IMR-90 (cell line): ENCODE results near the gene ENO2. TPM values are rescaled to one million over a fixed set of nuclear protein-coding genes. Genes with fewer than 3 reads are reported as not detected.

Source experiments
- ATAC-seq: fragments of 200-7000 bp; cut with Tn5 transposase; 2 replicates; pipeline ENCODE4 v1.9.1; 2020; ENCODE audit warnings: low read depth, mild to moderate bottlenecking, moderate library complexity
- BruUV-seq: library from RNA; stranded (reverse); fragments of 400-500 nt; replicated peaks from 2 replicates; lab custom pipeline; 2021; lab: Mats Ljungman, UMichigan
- CTCF ChIA-PET: fragments of 300-600 bp; formaldehyde crosslinking; extraction: SDS; loops from one replicate; lab custom pipeline; 2021; ENCODE audit warnings: antibody characterized with exemption; lab: Yijun Ruan, JAX
- POLR2A ChIA-PET: fragments of 300-600 bp; sonication (Branson Sonifier 250); formaldehyde crosslinking; loops from one replicate; lab custom pipeline; 2022; ENCODE audit warnings: antibody characterized with exemption; ENCODE audit not compliant: unreplicated experiment; lab: Charles Lee
- DNase-seq: peaks from one replicate; pipeline ENCODE4 v3.0.0; 2013
- H2AFZ ChIP-seq: replicated peaks from 2 replicates; pipeline ENCODE3; 2013; ENCODE audit warnings: low read length, mild to moderate bottlenecking; ENCODE audit not compliant: poor library complexity
- H2AK5ac ChIP-seq: 2 replicates; pipeline ENCODE4 v1.6.1; 2013; ENCODE audit warnings: low read depth, low read length, inconsistent platforms
- H2AK9ac ChIP-seq: replicated peaks from 2 replicates; pipeline ENCODE3; 2013; ENCODE audit warnings: mild to moderate bottlenecking, low read depth, low read length, moderate library complexity; ENCODE audit not compliant: poor library complexity
- H2BK120ac ChIP-seq: 2 replicates; pipeline ENCODE4 v1.6.1; 2013; ENCODE audit warnings: low read depth, low read length, inconsistent platforms
- H2BK15ac ChIP-seq: 3 replicates; pipeline ENCODE4 v1.6.1; 2013; ENCODE audit warnings: low read depth, low read length, inconsistent platforms
- H2BK20ac ChIP-seq: 2 replicates; pipeline ENCODE4 v1.6.1; 2013; ENCODE audit warnings: low read depth, mild to moderate bottlenecking, inconsistent platforms, low read length, moderate library complexity
- H2BK5ac ChIP-seq: 2 replicates; pipeline ENCODE4 v1.6.1; 2013; ENCODE audit warnings: mild to moderate bottlenecking, low read depth, low read length, inconsistent platforms; ENCODE audit not compliant: poor library complexity, severe bottlenecking
- H3K14ac ChIP-seq: replicated peaks from 2 replicates; pipeline ENCODE4 v1.6.1; 2013; ENCODE audit warnings: low read depth, low read length, inconsistent platforms
- H3K18ac ChIP-seq: 2 replicates; pipeline ENCODE4 v1.6.1; 2013; ENCODE audit warnings: low read depth, low read length, control low read depth
- H3K23ac ChIP-seq: 2 replicates; pipeline ENCODE4 v1.6.1; 2013; ENCODE audit warnings: low read depth, low read length, inconsistent platforms
- H3K27ac ChIP-seq: 2 replicates; pipeline ENCODE4 v1.5.1; 2013; ENCODE audit warnings: mild to moderate bottlenecking, control low read depth, low read length; ENCODE audit not compliant: insufficient read depth
- H3K27me3 ChIP-seq: 2 replicates; pipeline ENCODE4 v1.6.1; 2013; ENCODE audit warnings: low read length; ENCODE audit not compliant: control insufficient read depth, insufficient read depth
- H3K36me3 ChIP-seq: 2 replicates; pipeline ENCODE4 v1.6.1; 2013; ENCODE audit warnings: low read length, mixed read lengths; ENCODE audit not compliant: control insufficient read depth, insufficient read depth
- H3K4ac ChIP-seq: 2 replicates; pipeline ENCODE4 v1.6.1; 2013; ENCODE audit warnings: low read depth, low read length, inconsistent platforms
- H3K4me1 ChIP-seq: 2 replicates; pipeline ENCODE4 v1.6.1; 2013; ENCODE audit warnings: low read length, mixed read lengths; ENCODE audit not compliant: control insufficient read depth, insufficient read depth
- H3K4me2 ChIP-seq: 2 replicates; pipeline ENCODE4 v1.6.1; 2013; ENCODE audit warnings: low read depth, mild to moderate bottlenecking, control low read depth, low read length, moderate library complexity
- H3K4me3 ChIP-seq: 2 replicates; pipeline ENCODE4 v1.5.1; 2013; ENCODE audit warnings: low read depth, mild to moderate bottlenecking, control low read depth, low read length, moderate library complexity; ENCODE audit not compliant: insufficient read depth
- H3K56ac ChIP-seq: 2 replicates; pipeline ENCODE4 v1.6.1; 2013; ENCODE audit warnings: low read length, inconsistent platforms; ENCODE audit not compliant: insufficient read depth; ENCODE audit errors: extremely low read depth
- H3K79me1 ChIP-seq, 2 experiments: 2 replicates each; pipeline ENCODE4 v1.6.1; 2013; ENCODE audit warnings: low read length in 2 of 2, inconsistent platforms in 1 of 2, low read depth in 1 of 2
- H3K9ac ChIP-seq: 2 replicates; pipeline ENCODE4 v1.6.1; 2013; ENCODE audit warnings: low read depth, low read length, control low read depth
- H3K9me1 ChIP-seq: 2 replicates; pipeline ENCODE4 v1.6.1; 2013; ENCODE audit warnings: low read length, inconsistent platforms; ENCODE audit not compliant: insufficient read depth
- H3K9me3 ChIP-seq: 2 replicates; pipeline ENCODE4 v1.6.1; 2013; ENCODE audit warnings: low read length; ENCODE audit not compliant: control insufficient read depth, insufficient read depth
- H4K20me1 ChIP-seq: 2 replicates; pipeline ENCODE4 v1.6.1; 2013; ENCODE audit warnings: low read length, inconsistent platforms; ENCODE audit not compliant: insufficient read depth
- H4K5ac ChIP-seq: 2 replicates; pipeline ENCODE4 v1.6.1; 2013; ENCODE audit warnings: mild to moderate bottlenecking, low read depth, low read length, control low read depth
- H4K8ac ChIP-seq, 2 experiments: 2 replicates each; pipeline ENCODE4 v1.6.1; 2013; ENCODE audit warnings: low read depth in 2 of 2, low read length in 2 of 2, control low read depth in 1 of 2, inconsistent platforms in 1 of 2
- H4K91ac ChIP-seq: 2 replicates; pipeline ENCODE4 v1.6.1; 2013; ENCODE audit warnings: low read depth, low read length, inconsistent platforms; ENCODE audit not compliant: insufficient read depth
- BHLHE40 ChIP-seq: fragments of 150-350 bp; IDR thresholded peaks from 2 replicates; pipeline ENCODE4 v1.6.1; 2016; ENCODE audit warnings: mild to moderate bottlenecking, low read depth, low read length
- CEBPB ChIP-seq: IDR thresholded peaks from 2 replicates; pipeline ENCODE4 v1.6.1; 2012; ENCODE audit warnings: low read depth, low read length, improper control_type of control experiment
- CHD1 ChIP-seq: IDR thresholded peaks from 2 replicates; pipeline ENCODE4 v1.6.1; 2012; ENCODE audit warnings: low read depth, low read length, improper control_type of control experiment
- CTCF ChIP-seq: conservative IDR thresholded peaks from 2 replicates; pipeline ENCODE4 v1.5.1; 2012; ENCODE audit warnings: mild to moderate bottlenecking, low read depth, low read length, improper control_type of control experiment
- ELK1 ChIP-seq: fragments of 150-350 bp; IDR thresholded peaks from 2 replicates; pipeline ENCODE4 v1.6.1; 2016; ENCODE audit warnings: low read depth, mild to moderate bottlenecking, low read length, moderate library complexity, borderline replicate concordance
- MAZ ChIP-seq: IDR thresholded peaks from 2 replicates; pipeline ENCODE4 v1.6.1; 2012; ENCODE audit warnings: low read depth, mild to moderate bottlenecking, low read length, improper control_type of control experiment, moderate library complexity, borderline replicate concordance
- RCOR1 ChIP-seq: IDR thresholded peaks from 2 replicates; pipeline ENCODE4 v1.6.1; 2012; ENCODE audit warnings: mild to moderate bottlenecking, low read length, improper control_type of control experiment; ENCODE audit not compliant: insufficient replicate concordance
- RFX5 ChIP-seq: IDR thresholded peaks from 2 replicates; pipeline ENCODE4 v1.8.0; 2012; ENCODE audit warnings: low read depth, mild to moderate bottlenecking, low read length, moderate library complexity
- SMC3 ChIP-seq: fragments of 150-350 bp; IDR thresholded peaks from 2 replicates; pipeline ENCODE4 v1.6.1; 2016; ENCODE audit warnings: low read depth, mild to moderate bottlenecking, antibody characterized with exemption, low read length, moderate library complexity
- USF2 ChIP-seq: fragments of 150-350 bp; IDR thresholded peaks from 2 replicates; pipeline ENCODE4 v1.6.1; 2017; ENCODE audit warnings: mild to moderate bottlenecking, antibody characterized with exemption, low read length, low read depth
- WGBS, 2 experiments: methylation state at CpG; one replicate each; pipeline versions ENCODE4 v1.1.5 to v1.1.7; 2013; ENCODE audit warnings: missing lambda C conversion rate in 2 of 2; ENCODE audit not compliant: insufficient read length in 1 of 2; ENCODE audit errors: extremely low coverage in 2 of 2; 5-methylcytosine and 5-hydroxymethylcytosine counted together
- dilution Hi-C: fragments of 300-500 bp; cut with HindIII; formaldehyde crosslinking; loops from one replicate; pipeline ENCODE4 v1.14.3; 2018; ENCODE audit warnings: low sequenced_read_pairs; ENCODE audit not compliant: unreplicated experiment
- in situ Hi-C: fragments of 300-500 bp; cut with MboI; formaldehyde crosslinking; loops from 3 replicates; pipeline ENCODE4 v1.14.3; 2019; ENCODE audit warnings: low sequenced_read_pairs, inconsistent platforms, mixed read lengths
- intact Hi-C: fragments of 100-400 bp; cut with micrococcal nuclease; formaldehyde crosslinking; loops from 2 replicates; pipeline ENCODE4 v1.10.0; 2022
- polyA plus RNA-seq, 3 experiments: library from polyadenylated mRNA; depleted of rRNA; stranded (reverse); fragments of >200 nt; gene quantifications; 2 replicates each; pipeline ENCODE4 v1.2.3, GENCODE V29; 2012; ENCODE audit warnings: low replicate concordance in 1 of 3
- total RNA-seq: library from RNA; depleted of rRNA; stranded (reverse); fragments of >200 nt; gene quantifications from 2 replicates; pipeline ENCODE4 v1.2.3, GENCODE V29; 2012

Gene ENO2
- total and polyA plus RNA-seq, 2 of the 4 experiments (the other 2 are of a cell fraction): 28.3 to 92.8 TPM

GRCh38 chr12:6955108-6956020 is 41.0 kb downstream of the ENO2 start (continued):
- no peak for TF ChIP-seq CTCF

- dilution Hi-C loops (no loop called here), intact Hi-C loops (no loop called here), in situ Hi-C loops (no loop called here)
- Histone ChIP-seq H3K9ac (no peak overlapping the region), H3K4me3 (no peak overlapping the region), H4K20me1 (no peaks in the 10 kb centered on the region), H3K79me1 (no peaks in the 10 kb centered on the region), H3K4ac (no peak overlapping the region), H4K5ac (no peak overlapping the region), H2BK15ac (no peak overlapping the region), H3K27me3 (no peaks in the 10 kb centered on the region), H3K23ac (no peak overlapping the region), H4K8ac (no peak overlapping the region), H3K27ac (no peak overlapping the region), H2BK5ac (no peak overlapping the region), H2AK5ac (no peak overlapping the region), H3K9me3 (no peaks in the 10 kb centered on the region), H3K56ac (no peak overlapping the region), H3K36me3 (no peaks in the 10 kb centered on the region), H3K9me1 (no peaks in the 10 kb centered on the region), H3K4me2 (no peak overlapping the region), H3K14ac (no peak overlapping the region), H2AK9ac (no peak overlapping the region), H2BK20ac (no peak overlapping the region), H3K4me1 (0 out of 2 replicates have a peak, but pooled peaks cover 2% of the 10 kb centered on the region), H4K91ac (no peak overlapping the region), H2BK120ac (no peak overlapping the region), H3K18ac (no peak overlapping the region), H2AFZ (peak overlapping the region; percentile 41)
- no peak for ATAC-seq
- 86% methylated on average over 19 of the region's 28 CpGs; no CpG with 5 or more reads in 1 of the 2 experiments for WGBS, 2 experiments
- BruUV-seq: no TSS peak
- ChIA-PET CTCF (no interaction called here), POLR2A (no interaction called here)
- DNase-seq: no peak
- TF ChIP-seq USF2 (no peak), SMC3 (no peak), ELK1 (no peak), CEBPB (no peak), RFX5 (no peak), MAZ (no peak), BHLHE40 (no peak), CHD1 (no peak), RCOR1 (no peak)
Measured at GRCh38 chr12:6956021-6956727, 41.8 kb downstream of the ENO2 start.
